Chondrocyte (in vitro differentiated cells): Measurements from ENCODE around the gene NEURL1B. TPM values are rescaled to one million over a fixed set of nuclear protein-coding genes. Genes with fewer than 3 reads are reported as not detected.

Experiments used
- DNase-seq: peaks from one replicate; pipeline ENCODE4 v3.0.0; 2021; ENCODE audit warnings: mixed read lengths, low spot score
- H3K27ac Mint-ChIP-seq: one replicate; pipeline ENCODE4 v1.8.0; 2021; ENCODE audit warnings: mild to moderate bottlenecking, moderate library complexity, mixed read lengths; ENCODE audit not compliant: unreplicated experiment
- H3K27me3 Mint-ChIP-seq: 2 replicates; pipeline ENCODE4 v1.8.0; 2021; ENCODE audit warnings: low read depth, mixed read lengths
- H3K36me3 Mint-ChIP-seq: 2 replicates; pipeline ENCODE4 v1.8.0; 2021; ENCODE audit warnings: low read depth, mixed read lengths
- H3K4me1 Mint-ChIP-seq: 2 replicates; pipeline ENCODE4 v1.8.0; 2021; ENCODE audit warnings: low read depth, mild to moderate bottlenecking, mixed read lengths
- H3K4me3 Mint-ChIP-seq: one replicate; pipeline ENCODE4 v1.8.0; 2021; ENCODE audit warnings: mild to moderate bottlenecking, moderate library complexity, mixed read lengths; ENCODE audit not compliant: unreplicated experiment
- H3K9me3 Mint-ChIP-seq: 2 replicates; pipeline ENCODE4 v1.8.0; 2021; ENCODE audit warnings: low read depth, mixed read lengths
- CTCF ChIP-seq: fragments of 200-600 bp; sonication (generic); IDR thresholded peaks from 2 replicates; pipeline ENCODE4 v1.5.0; 2021; ENCODE audit warnings: antibody characterized with exemption, mild to moderate bottlenecking, moderate library complexity
- total RNA-seq: library from RNA; stranded (reverse); gene quantifications from 3 replicates; pipeline ENCODE4 v1.2.1, GENCODE V29; 2021

Gene NEURL1B
- total RNA-seq, 1 donor from 2014 or later, result 5.4 TPM

GRCh38 chr5:172695232-172696054 is 54.4 kb downstream of the NEURL1B start:
- Mint-ChIP-seq H3K36me3 (no peaks in the 10 kb centered on the region), H3K9me3 (no peaks in the 10 kb centered on the region), H3K4me1 (peaks cover 57% of the 10 kb centered on the region), H3K4me3 (no peak overlapping the region), H3K27ac (peak overlapping the region; percentile 57), H3K27me3 (peaks cover 5% of the 10 kb centered on the region)
- peak; percentile 60 for DNase-seq
- TF ChIP-seq CTCF, result no peak

- peaks cover 61% of the 10 kb centered on the region for H3K4me1 Mint-ChIP-seq
- no peaks in the 10 kb centered on the region for H3K36me3 Mint-ChIP-seq
- DNase-seq, result peak; percentile 88
- TF ChIP-seq CTCF, result no peak
- peak overlapping the region; percentile 68 for H3K27ac Mint-ChIP-seq
- peaks cover 12% of the 10 kb centered on the region for H3K27me3 Mint-ChIP-seq
- H3K4me3 Mint-ChIP-seq, result no peak overlapping the region
- no peaks in the 10 kb centered on the region for H3K9me3 Mint-ChIP-seq
Observed at GRCh38 chr5:172696171-172696849, 55.2 kb downstream of the NEURL1B start.

GRCh38 chr5:172697123-172698121 is 56.4 kb downstream of the NEURL1B start:
- Mint-ChIP-seq H3K36me3 (no peaks in the 10 kb centered on the region), H3K4me3 (peak overlapping the region; percentile 73)
- TF ChIP-seq CTCF, result peak; percentile 95

GRCh38 chr5:172699423-172699822 is 58.4 kb downstream of the NEURL1B start:
- Mint-ChIP-seq H3K36me3 (no peaks in the 10 kb centered on the region), H3K4me3 (no peak overlapping the region), H3K9me3 (no peaks in the 10 kb centered on the region), H3K27ac (no peak overlapping the region), H3K4me1 (peaks cover 35% of the 10 kb centered on the region), H3K27me3 (peaks cover 24% of the 10 kb centered on the region)
- no peak for TF ChIP-seq CTCF
- peak; percentile 32 for DNase-seq

More at GRCh38 chr5:172697123-172698121, 56.4 kb downstream of the NEURL1B start:
- H3K4me1 Mint-ChIP-seq, result peaks cover 55% of the 10 kb centered on the region
- H3K9me3 Mint-ChIP-seq, result no peaks in the 10 kb centered on the region
- H3K27me3 Mint-ChIP-seq, result peaks cover 16% of the 10 kb centered on the region
- peak; percentile 89 for DNase-seq
- H3K27ac Mint-ChIP-seq, result peak overlapping the region; percentile 68
